OCI-LY3 (cell line): ENCODE data around the gene MCC.

Source experiments
- H2AFZ ChIP-seq: fragments of 200-600, 300-600 bp; shearing (Covaris generic); 2 replicates; pipeline ENCODE4 v1.6.0; 2014; ENCODE audit warnings: antibody characterized with exemption, low read depth, low read length
- H3K27ac ChIP-seq: fragments of 200-600, 300-600 bp; sonication (generic); 2 replicates; pipeline ENCODE4 v1.5.1; 2014; ENCODE audit warnings: mild to moderate bottlenecking, low read length, moderate library complexity, mixed read lengths
- H3K27me3 ChIP-seq: fragments of 200-600, 300-600 bp; sonication (generic); 2 replicates; pipeline ENCODE4 v1.6.1; 2014; ENCODE audit warnings: low read depth, low read length, mixed read lengths
- H3K36me3 ChIP-seq: fragments of 200-600, 300-600 bp; sonication (generic); replicated peaks from 2 replicates; pipeline ENCODE3; 2014; ENCODE audit warnings: low read depth, low read length, mixed read lengths
- H3K4me1 ChIP-seq: fragments of 300-600, 200-600 bp; sonication (generic); 2 replicates; pipeline ENCODE4 v1.6.1; 2014; ENCODE audit warnings: low read length, mixed read lengths
- H3K4me2 ChIP-seq: fragments of 200-600, 300-600 bp; sonication (generic); 2 replicates; pipeline ENCODE4 v1.6.1; 2014; ENCODE audit warnings: low read length, mixed read lengths
- H3K4me3 ChIP-seq: fragments of 300-600, 200-600 bp; sonication (generic); 2 replicates; pipeline ENCODE4 v1.5.1; 2014; ENCODE audit warnings: antibody characterized with exemption, mild to moderate bottlenecking, low read length, moderate library complexity
- H3K79me2 ChIP-seq: fragments of 300-600, 200-600 bp; shearing (Covaris generic); 2 replicates; pipeline ENCODE4 v1.6.1; 2014; ENCODE audit warnings: mild to moderate bottlenecking, low read length, mixed read lengths
- H3K9ac ChIP-seq: fragments of 300-600, 200-600 bp; shearing (Covaris generic); 2 replicates; pipeline ENCODE4 v1.6.0; 2014; ENCODE audit warnings: mild to moderate bottlenecking, low read length, moderate library complexity
- H3K9me3 ChIP-seq: fragments of 200-600, 300-600 bp; shearing (Covaris generic); 2 replicates; pipeline ENCODE4 v1.6.1; 2014; ENCODE audit warnings: low read length, mixed read lengths; ENCODE audit not compliant: insufficient read depth
- H4K20me1 ChIP-seq: fragments of 200-600, 300-600 bp; sonication (generic); 2 replicates; pipeline ENCODE4 v1.6.1; 2016; ENCODE audit warnings: low read length, mixed read lengths; ENCODE audit not compliant: insufficient read depth
- CTCF ChIP-seq: fragments of 200-600, 300-600 bp; sonication (generic); IDR thresholded peaks from 2 replicates; pipeline ENCODE4 v1.5.1; 2014; ENCODE audit warnings: antibody characterized with exemption, low read length, low read depth
- EZH2phosphoT487 ChIP-seq: fragments of 200-600 bp; shearing (Covaris generic); IDR thresholded peaks from 2 replicates; pipeline ENCODE4 v1.6.1; 2018; ENCODE audit warnings: antibody characterized with exemption, mixed run types, low read depth

The MCC gene

GRCh38 chr5:113371721-113372196 lies 116.5 kb downstream of the MCC start:
- Histone ChIP-seq H3K9ac (no peak overlapping the region), H4K20me1 (no peaks in the 10 kb centered on the region), H3K4me2 (no peak overlapping the region), H3K36me3 (no peaks in the 10 kb centered on the region), H3K27me3 (no peaks in the 10 kb centered on the region), H3K4me1 (no peaks in the 10 kb centered on the region), H3K27ac (no peak overlapping the region), H2AFZ (no peak overlapping the region), H3K79me2 (no peaks in the 10 kb centered on the region), H3K4me3 (no peak overlapping the region), H3K9me3 (no peaks in the 10 kb centered on the region)
- no peak for TF ChIP-seq CTCF
- TF ChIP-seq EZH2phosphoT487 = no peak

GRCh38 chr5:113367586-113367985 lies 120.7 kb downstream of the MCC start:
- no peak overlapping the region for H3K4me3 ChIP-seq
- H3K4me2 ChIP-seq = no peak overlapping the region
- H3K27ac ChIP-seq = no peak overlapping the region
- no peaks in the 10 kb centered on the region for H3K79me2 ChIP-seq
- H4K20me1 ChIP-seq = no peaks in the 10 kb centered on the region
- H3K36me3 ChIP-seq = no peaks in the 10 kb centered on the region
- no peaks in the 10 kb centered on the region for H3K4me1 ChIP-seq
- TF ChIP-seq EZH2phosphoT487 (no peak), CTCF (no peak)
- H3K9ac ChIP-seq = no peak overlapping the region
- H3K27me3 ChIP-seq = no peaks in the 10 kb centered on the region
- H3K9me3 ChIP-seq = no peaks in the 10 kb centered on the region
- H2AFZ ChIP-seq = no peak overlapping the region

GRCh38 chr5:113364466-113364865 lies 123.8 kb downstream of the MCC start:
- TF ChIP-seq CTCF = no peak
- no peak for TF ChIP-seq EZH2phosphoT487
- H3K27ac ChIP-seq = no peak overlapping the region

GRCh38 chr5:113361701-113362100 lies 126.6 kb downstream of the MCC start:
- no peak overlapping the region for H2AFZ ChIP-seq
- H4K20me1 ChIP-seq = no peaks in the 10 kb centered on the region
- H3K4me2 ChIP-seq = no peak overlapping the region
- no peak overlapping the region for H3K9ac ChIP-seq
- no peak overlapping the region for H3K27ac ChIP-seq
- H3K4me1 ChIP-seq = no peaks in the 10 kb centered on the region
- H3K27me3 ChIP-seq = no peaks in the 10 kb centered on the region
- H3K36me3 ChIP-seq = no peaks in the 10 kb centered on the region
- H3K79me2 ChIP-seq = no peaks in the 10 kb centered on the region
- no peak overlapping the region for H3K4me3 ChIP-seq
- H3K9me3 ChIP-seq = no peaks in the 10 kb centered on the region
- TF ChIP-seq CTCF (no peak), EZH2phosphoT487 (no peak)

More at GRCh38 chr5:113364466-113364865, 123.8 kb downstream of the MCC start:
- Histone ChIP-seq H3K36me3 (no peaks in the 10 kb centered on the region), H3K9me3 (no peaks in the 10 kb centered on the region), H3K9ac (no peak overlapping the region), H3K79me2 (no peaks in the 10 kb centered on the region), H3K4me3 (no peak overlapping the region), H3K4me2 (no peak overlapping the region), H2AFZ (no peak overlapping the region), H3K4me1 (no peaks in the 10 kb centered on the region), H4K20me1 (no peaks in the 10 kb centered on the region), H3K27me3 (no peaks in the 10 kb centered on the region)
